ENCODE results near the gene SIK3. TPM values are rescaled to one million over a fixed set of nuclear protein-coding genes. Genes with fewer than 3 reads are reported as not detected.

Gene SIK3
- total and polyA plus RNA-seq, 12 donors: 9.9 to 47.3 (median 36.5) TPM

- no peaks in the 10 kb centered on the region for H3K9me3 ChIP-seq
- TF ChIP-seq CTCF (IDR thresholded peaks at IDR 0.05): peak in 1 of 9 donors; percentile 5
- DNase-seq (no peak), ATAC-seq (no peak)
- intact Hi-C loops (cut with DNase I): loop anchor here in 1 of 10 donors (5.0 kb wide), 1 partner anchor 40 kb away; the partner anchor contains the start of gene APOA5
- WGBS, 2 donors: 74 to 78% methylated on average over 13 of the region's 13 CpGs
- H3K36me3 ChIP-seq: no peaks in the 10 kb centered on the region
- no peaks in the 10 kb centered on the region for H3K27me3 ChIP-seq
- H3K4me1 ChIP-seq: peaks cover 11 to 36% (median 28%) of the 10 kb centered on the region in 9 donors
- H3K4me3 ChIP-seq: no peak overlapping the region
- H3K27ac ChIP-seq: no peak overlapping the region
Observed at GRCh38 chr11:116832350-116833290, 265.6 kb downstream of the SIK3 start.

- Histone ChIP-seq H3K36me3 (no peaks in the 10 kb centered on the region), H3K27me3 (no peaks in the 10 kb centered on the region), H3K27ac (no peak overlapping the region), H3K4me3 (no peak overlapping the region), H3K4me1 (peaks cover 7 to 28% (median 22%) of the 10 kb centered on the region in 9 donors), H3K9me3 (no peaks in the 10 kb centered on the region)
- DNase-seq (no peak), ATAC-seq (no peak)
- TF ChIP-seq CTCF (IDR thresholded peaks at IDR 0.05): no peak
- 95 to 98% methylated on average over 7 of the region's 7 CpGs for WGBS, 2 donors
- intact Hi-C loops (cut with DNase I): loop anchor here in 1 of 10 donors (5.0 kb wide), 1 partner anchor 40 kb away; the partner anchor contains the start of gene APOA5
Observed at GRCh38 chr11:116831790-116832349, 266.4 kb downstream of the SIK3 start.

GRCh38 chr11:116830184-116830912 is 267.9 kb downstream of the SIK3 start:
- Histone ChIP-seq H3K9me3 (no peaks in the 10 kb centered on the region), H3K27ac (no peak overlapping the region), H3K27me3 (no peaks in the 10 kb centered on the region), H3K4me3 (no peak overlapping the region), H3K4me1 (peaks cover 0 to 13% (median 9%) of the 10 kb centered on the region in 9 donors), H3K36me3 (no peaks in the 10 kb centered on the region)
- 95 to 96% methylated on average over 17 of the region's 17 CpGs for WGBS, 2 donors
- no peak for DNase-seq
- no peak for TF ChIP-seq CTCF (IDR thresholded peaks at IDR 0.05)
- intact Hi-C loops (cut with DNase I): loop anchor here in 1 of 10 donors (5.0 kb wide), 1 partner anchor 38 kb away; the partner anchor contains the start of gene APOA5
- no peak for ATAC-seq
